ENCODE results near the gene KNDC1.
"Not testable (repeated sequence)": the region's sequence is repeated elsewhere in the genome, so short reads cannot be mapped to it uniquely, and the experiment has no call there.

Gene KNDC1

DNA sequence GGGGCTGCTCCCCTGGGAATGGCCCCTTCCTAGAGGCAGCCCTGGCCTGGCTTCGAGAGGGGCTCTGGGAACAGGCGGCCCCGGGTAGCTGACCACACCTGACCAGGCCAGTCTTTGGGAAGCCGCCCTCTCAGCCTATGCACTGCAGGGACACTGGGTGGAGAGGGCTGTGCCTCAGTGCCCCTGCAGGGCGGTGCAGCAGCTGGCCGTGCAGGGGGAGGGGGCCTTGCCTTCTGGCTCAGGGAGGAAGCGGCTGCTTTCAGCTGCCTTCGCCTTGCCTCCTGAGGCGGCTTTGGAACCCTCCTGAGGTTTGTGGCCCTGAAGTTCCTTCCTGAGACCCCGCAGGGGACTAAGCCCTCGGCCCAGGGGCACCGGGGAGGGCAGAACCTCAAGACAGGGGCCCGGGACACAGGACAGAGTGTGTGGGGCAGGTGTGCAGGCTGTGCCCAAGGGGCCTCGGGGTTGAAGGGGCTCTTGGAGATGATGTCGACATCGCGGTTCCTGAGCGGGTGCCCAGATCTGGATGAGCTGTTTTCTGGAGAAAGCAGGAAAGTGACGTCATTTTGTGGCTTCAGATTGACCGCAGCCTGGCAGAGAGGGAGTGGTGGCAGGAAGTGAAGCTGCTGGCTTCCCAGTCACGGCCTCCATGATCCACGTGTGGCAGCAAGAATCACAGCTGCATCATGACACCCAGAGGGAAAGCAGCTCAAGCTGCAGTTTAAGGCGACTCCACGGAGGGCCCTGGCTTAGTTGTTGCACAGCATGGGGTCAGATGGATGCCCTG is 99.0 kb downstream of the KNDC1 start:
- in situ Hi-C loops (cut with HindIII; ENCODE audit: low pct_ligation_motif_present, low pct_unique_long_range_greater_than_20kb, low sequenced_read_pairs): no loop called here
- DNase-seq: peak; percentile 100

- in situ Hi-C loops (cut with HindIII; ENCODE audit: low pct_ligation_motif_present, low pct_unique_long_range_greater_than_20kb, low sequenced_read_pairs): no loop called here
- no peak for DNase-seq
Observed at GRCh38 chr10:133259602-133259989, 99.6 kb downstream of the KNDC1 start.

GRCh38 chr10:133260895-133261725 is 101.1 kb downstream of the KNDC1 start:
- in situ Hi-C loops (cut with HindIII; ENCODE audit: low pct_ligation_motif_present, low pct_unique_long_range_greater_than_20kb, low sequenced_read_pairs): no loop called here
- peak; percentile 65 for DNase-seq

DNA sequence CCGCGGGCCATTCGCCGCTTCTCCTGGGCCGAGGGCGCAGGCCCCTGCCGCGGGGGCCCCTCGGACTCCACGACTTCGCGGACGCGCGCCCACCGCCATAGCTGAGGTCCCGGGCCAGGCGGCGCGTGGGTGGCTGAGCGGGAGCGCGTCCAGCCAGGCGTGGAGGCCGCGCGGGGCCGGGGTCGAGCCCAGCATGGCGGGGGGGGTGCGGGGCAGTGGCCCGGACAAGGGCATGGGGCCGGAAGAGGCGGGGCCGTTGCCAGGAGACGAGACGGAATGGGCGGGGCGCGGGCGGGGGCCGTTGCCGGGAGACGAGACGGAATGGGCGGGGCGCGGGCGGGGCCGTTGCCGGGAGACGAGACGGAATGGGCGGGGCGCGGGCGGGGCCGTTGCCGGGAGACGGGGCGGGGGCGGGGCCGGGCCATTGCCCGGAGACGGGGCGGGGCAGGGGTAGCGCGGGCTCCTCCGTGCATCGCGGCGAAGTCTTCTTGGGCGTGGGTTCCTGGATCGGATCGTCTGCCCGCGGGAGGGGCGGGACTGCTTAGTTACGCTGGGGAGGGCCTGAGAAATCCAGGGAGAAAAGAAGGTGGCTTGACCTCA is 101.8 kb downstream of the KNDC1 start:
- peak; percentile 74 for DNase-seq
- in situ Hi-C loops (cut with HindIII; ENCODE audit: low pct_ligation_motif_present, low pct_unique_long_range_greater_than_20kb, low sequenced_read_pairs): no loop called here

GRCh38 chr10:133262696-133263095 is 102.7 kb downstream of the KNDC1 start:
- in situ Hi-C loops (cut with HindIII; ENCODE audit: low pct_ligation_motif_present, low pct_unique_long_range_greater_than_20kb, low sequenced_read_pairs): no loop called here
- DNase-seq: no peak

- no peak for DNase-seq
- in situ Hi-C loops (cut with HindIII; ENCODE audit: low pct_ligation_motif_present, low pct_unique_long_range_greater_than_20kb, low sequenced_read_pairs): no loop called here
Observed at GRCh38 chr10:133263674-133264073, 103.7 kb downstream of the KNDC1 start.

GRCh38 chr10:133264461-133264860 is 104.4 kb downstream of the KNDC1 start:
- no peak for DNase-seq
- in situ Hi-C loops (cut with HindIII; ENCODE audit: low pct_ligation_motif_present, low pct_unique_long_range_greater_than_20kb, low sequenced_read_pairs): no loop called here

- in situ Hi-C loops (cut with HindIII; ENCODE audit: low pct_ligation_motif_present, low pct_unique_long_range_greater_than_20kb, low sequenced_read_pairs); DNase-seq: not testable (repeated sequence)
Observed at GRCh38 chr10:133265052-133265451, 105.0 kb downstream of the KNDC1 start.

GRCh38 chr10:133266056-133266795 is 106.2 kb downstream of the KNDC1 start:
- in situ Hi-C loops (cut with HindIII; ENCODE audit: low pct_ligation_motif_present, low pct_unique_long_range_greater_than_20kb, low sequenced_read_pairs): no loop called here
- no peak for DNase-seq

DNA sequence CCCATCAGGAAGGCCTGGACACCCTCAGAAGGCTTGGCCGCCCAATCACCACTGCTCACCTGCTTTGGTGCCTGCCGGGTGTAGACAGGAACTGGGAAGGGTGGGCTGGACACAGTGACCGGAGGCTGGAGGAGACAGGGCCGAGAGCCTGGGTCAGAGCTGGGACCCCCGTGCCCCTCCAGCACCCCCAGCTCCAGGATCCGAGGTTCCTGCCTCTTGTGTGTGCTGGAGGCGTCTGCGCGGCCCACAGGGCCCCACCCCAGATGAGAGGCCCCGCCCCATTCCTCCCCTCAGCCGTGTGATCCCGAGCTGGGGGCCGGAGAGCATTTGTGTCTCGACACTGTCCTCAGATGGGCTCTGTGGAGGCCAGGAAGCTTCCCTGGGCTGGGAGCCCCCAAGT is 107.3 kb downstream of the KNDC1 start:
- no peak for DNase-seq
- in situ Hi-C loops (cut with HindIII; ENCODE audit: low pct_ligation_motif_present, low pct_unique_long_range_greater_than_20kb, low sequenced_read_pairs): no loop called here

DNA sequence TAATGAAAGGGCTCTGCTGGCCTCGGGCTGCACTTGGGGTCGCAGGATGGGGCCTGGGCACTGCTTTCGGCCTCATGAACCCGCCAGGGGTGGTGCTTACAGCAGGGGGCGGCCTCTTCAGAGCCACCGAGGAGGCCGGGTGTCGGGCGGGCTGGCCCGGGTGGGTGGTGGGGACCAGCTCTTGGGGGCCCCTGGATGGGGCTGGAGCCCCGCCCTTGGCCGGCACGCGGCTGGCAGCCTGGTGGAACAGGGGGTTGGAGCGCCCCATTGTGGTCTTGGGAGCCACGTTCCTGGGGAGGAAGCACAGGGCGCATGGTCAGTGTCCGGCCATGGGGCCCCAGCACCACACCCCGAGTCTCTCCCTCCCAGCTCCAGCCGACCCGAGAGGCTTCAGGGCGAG is 107.8 kb downstream of the KNDC1 start:
- DNase-seq: no peak
- in situ Hi-C loops (cut with HindIII; ENCODE audit: low pct_ligation_motif_present, low pct_unique_long_range_greater_than_20kb, low sequenced_read_pairs): no loop called here

DNA sequence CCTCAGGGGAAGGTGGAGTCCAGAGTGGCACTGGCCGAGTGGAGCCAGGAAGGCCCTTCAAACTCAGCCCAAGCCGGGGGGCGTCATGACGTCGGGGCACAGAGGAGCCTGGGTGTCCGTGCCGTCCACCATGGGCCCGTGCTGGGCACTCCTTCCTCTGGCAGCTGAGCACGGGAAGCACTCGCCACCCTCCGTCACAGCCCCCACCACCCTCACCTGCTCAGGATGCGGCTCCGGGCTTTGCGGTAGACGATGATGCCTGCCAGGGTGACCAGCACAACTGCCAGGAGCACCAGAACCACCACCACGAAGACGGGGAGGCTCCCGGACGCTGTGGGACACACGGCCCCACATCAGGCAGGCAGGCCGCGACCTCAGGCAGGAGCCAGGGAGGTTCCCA is 108.5 kb downstream of the KNDC1 start:
- in situ Hi-C loops (cut with HindIII; ENCODE audit: low pct_ligation_motif_present, low pct_unique_long_range_greater_than_20kb, low sequenced_read_pairs): no loop called here
- DNase-seq: no peak

DNA sequence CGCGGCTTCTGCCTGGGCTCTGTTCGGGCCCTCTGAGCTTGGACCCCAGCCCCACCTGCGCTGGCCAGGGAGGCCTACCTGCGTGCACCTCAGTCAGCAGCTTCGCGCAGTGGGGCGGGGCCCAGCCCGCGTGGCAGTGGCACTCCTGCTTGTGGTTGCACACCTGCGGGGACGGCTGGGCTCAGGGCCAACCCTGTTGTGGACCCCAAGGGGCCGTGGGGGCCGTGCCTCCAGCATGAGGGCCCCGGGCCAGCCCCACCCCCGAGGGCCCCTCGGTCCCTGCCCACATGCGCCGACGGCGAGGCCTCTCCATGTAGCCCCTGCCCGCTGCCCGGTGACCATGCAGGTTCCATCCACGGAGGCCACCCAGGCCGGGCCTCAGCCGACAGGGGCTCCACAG is 109.3 kb downstream of the KNDC1 start:
- no peak for DNase-seq
- in situ Hi-C loops (cut with HindIII; ENCODE audit: low pct_ligation_motif_present, low pct_unique_long_range_greater_than_20kb, low sequenced_read_pairs): no loop called here

GRCh38 chr10:133270204-133270603 is 110.2 kb downstream of the KNDC1 start:
- in situ Hi-C loops (cut with HindIII; ENCODE audit: low pct_ligation_motif_present, low pct_unique_long_range_greater_than_20kb, low sequenced_read_pairs): no loop called here
- DNase-seq: no peak

DNA sequence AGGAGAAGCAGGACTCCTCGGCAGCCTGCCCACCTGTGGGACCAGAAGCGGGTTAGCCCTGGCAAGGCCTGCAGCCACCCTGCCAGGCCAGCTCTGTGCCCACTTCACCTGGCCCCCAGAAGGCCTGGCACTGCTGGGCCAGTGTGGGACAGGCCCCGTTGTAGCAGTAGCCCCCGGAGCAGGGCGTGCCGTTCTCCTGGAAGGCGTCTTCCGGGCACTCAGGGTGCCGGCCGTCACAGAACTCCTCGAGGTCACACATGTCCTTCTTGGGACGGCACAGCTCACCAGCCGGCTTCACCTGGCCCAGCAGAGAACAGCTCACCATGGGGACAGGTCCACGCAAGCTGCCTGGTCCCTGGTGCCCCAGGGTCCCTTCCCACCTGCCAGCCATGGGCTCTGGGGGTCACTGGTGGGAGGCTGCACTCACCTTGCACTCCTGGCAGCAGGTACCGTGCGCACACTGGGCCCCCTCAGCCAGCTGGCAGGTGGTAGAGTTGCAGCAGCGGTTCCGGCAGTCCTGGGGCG is 110.8 kb downstream of the KNDC1 start:
- in situ Hi-C loops (cut with HindIII; ENCODE audit: low pct_ligation_motif_present, low pct_unique_long_range_greater_than_20kb, low sequenced_read_pairs): no loop called here
- DNase-seq: no peak

DNA sequence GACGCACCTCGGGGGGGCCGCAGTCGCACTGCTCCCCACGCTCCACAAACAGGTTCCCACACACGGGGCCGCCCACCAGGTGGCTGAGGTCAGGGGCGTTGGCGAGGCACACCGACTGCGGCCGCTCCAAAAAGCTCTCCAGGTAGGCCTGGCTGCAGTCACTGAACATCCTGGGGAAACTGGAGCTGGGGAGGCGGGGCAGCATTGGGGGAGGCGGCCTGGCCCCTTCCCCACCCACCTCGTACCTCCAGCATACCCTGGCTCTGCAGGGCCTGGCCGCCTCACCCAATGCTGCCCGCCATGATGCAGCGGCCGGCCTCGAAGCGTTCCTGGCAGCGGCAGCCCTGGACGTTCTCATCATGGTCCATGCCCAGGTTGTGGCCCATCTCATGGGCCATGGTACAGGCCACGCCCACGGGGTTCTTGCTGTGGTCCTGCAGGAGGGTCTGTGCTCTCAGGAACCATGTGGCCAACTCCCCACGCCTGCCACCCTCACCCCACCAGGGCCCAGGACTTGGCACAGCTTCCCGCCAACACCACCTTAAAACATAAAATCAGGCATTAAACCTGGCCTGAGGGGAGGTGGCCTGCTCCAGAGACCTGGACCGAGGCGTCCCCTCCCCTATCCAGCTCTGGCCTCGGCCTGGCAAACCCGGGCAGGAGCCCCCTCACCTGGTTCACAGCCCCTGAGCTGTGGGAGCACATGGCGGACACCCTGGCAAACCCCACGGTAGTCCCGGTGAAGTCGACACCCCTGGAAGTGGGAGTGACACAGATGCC is 111.7 kb downstream of the KNDC1 start:
- no peak for DNase-seq
- in situ Hi-C loops (cut with HindIII; ENCODE audit: low pct_ligation_motif_present, low pct_unique_long_range_greater_than_20kb, low sequenced_read_pairs): no loop called here

DNA sequence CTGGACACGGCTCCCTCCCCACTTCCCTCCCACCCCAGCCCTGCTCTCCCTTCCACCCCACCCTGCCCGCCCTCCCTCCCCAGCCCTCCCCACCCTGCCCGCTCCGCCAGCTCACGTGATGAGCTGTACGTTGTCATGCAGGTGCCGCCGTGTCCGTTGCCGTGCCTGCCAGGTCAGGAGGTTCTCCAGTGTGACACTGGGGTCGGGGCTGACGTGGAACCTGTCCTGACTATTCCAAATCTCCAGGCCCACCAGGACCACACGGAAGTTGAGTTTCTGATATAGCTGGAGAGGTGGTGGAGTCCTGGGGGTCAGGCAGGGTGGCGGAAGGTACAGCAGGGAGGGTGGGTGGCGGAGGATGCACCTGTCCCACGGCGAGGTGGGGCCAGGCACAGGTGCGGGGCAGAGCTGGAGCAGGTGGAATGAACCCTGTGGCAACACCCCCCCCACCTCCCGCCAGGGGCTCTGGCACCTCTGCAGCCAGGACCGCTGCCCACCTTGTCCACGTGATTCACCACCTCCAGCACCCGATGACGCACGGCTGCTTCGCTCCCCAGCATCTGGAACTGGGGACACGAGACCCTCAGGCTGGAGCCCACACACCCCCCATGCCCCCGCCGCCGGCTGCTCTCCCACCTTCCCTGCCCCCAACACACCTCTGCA is 112.4 kb downstream of the KNDC1 start:
- DNase-seq: no peak
- in situ Hi-C loops (cut with HindIII; ENCODE audit: low pct_ligation_motif_present, low pct_unique_long_range_greater_than_20kb, low sequenced_read_pairs): no loop called here
